Measurements from ENCODE around the gene TUBGCP3.

DNA sequence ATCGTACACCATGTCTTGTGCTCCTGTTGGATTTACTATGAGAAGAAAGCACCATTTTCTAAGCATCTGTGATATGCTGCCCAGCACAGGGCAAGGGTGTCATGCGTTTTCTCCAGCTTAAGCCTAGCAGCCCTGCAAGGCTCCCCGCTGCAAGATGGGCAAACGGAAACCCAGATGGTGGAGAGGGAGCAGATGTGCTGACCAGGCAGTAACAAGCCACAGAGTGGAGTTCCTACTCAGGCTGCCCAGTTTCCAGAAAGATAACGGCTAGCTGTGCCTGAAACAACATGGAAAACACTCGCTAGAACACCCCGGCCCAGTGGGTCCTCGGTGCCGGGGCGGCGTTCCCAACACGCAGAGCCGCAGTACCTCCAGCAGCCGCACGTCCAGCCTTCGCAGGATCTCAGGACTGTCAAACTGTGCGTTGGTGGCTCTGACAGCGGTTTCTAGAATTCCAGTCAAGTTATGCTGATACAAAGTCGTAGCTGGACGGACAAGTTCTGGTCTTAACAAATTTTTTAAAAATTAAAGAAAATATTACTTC is 68.4 kb downstream of the TUBGCP3 start:
- TF ChIP-seq, protein P1, sequence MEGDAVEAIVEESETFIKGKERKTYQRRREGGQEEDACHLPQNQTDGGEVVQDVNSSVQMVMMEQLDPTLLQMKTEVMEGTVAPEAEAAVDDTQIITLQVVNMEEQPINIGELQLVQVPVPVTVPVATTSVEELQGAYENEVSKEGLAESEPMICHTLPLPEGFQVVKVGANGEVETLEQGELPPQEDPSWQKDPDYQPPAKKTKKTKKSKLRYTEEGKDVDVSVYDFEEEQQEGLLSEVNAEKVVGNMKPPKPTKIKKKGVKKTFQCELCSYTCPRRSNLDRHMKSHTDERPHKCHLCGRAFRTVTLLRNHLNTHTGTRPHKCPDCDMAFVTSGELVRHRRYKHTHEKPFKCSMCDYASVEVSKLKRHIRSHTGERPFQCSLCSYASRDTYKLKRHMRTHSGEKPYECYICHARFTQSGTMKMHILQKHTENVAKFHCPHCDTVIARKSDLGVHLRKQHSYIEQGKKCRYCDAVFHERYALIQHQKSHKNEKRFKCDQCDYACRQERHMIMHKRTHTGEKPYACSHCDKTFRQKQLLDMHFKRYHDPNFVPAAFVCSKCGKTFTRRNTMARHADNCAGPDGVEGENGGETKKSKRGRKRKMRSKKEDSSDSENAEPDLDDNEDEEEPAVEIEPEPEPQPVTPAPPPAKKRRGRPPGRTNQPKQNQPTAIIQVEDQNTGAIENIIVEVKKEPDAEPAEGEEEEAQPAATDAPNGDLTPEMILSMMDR (IDR thresholded peaks at IDR 0.05): no peak
- no peak for TF ChIP-seq POLR2A (IDR thresholded peaks at IDR 0.05)
